IPS DF 6.9 (cell line): ENCODE measurements around the gene PAX8.

Experiments
- DNase-seq: peaks from one replicate; pipeline ENCODE4 v3.0.0-alpha.2; 2013; ENCODE audit warnings: low read depth, low spot score
- H3K27ac ChIP-seq: one replicate; pipeline ENCODE4 v1.5.1; 2013; ENCODE audit warnings: low read length, control low read depth
- H3K27me3 ChIP-seq: 2 replicates; pipeline ENCODE4 v1.6.1; 2013; ENCODE audit warnings: mild to moderate bottlenecking, low read length; ENCODE audit not compliant: control insufficient read depth, insufficient read depth
- H3K36me3 ChIP-seq: 2 replicates; pipeline ENCODE4 v1.6.1; 2013; ENCODE audit warnings: low read length; ENCODE audit not compliant: control insufficient read depth, insufficient read depth
- H3K4me1 ChIP-seq: 2 replicates; pipeline ENCODE4 v1.6.1; 2013; ENCODE audit warnings: low read length; ENCODE audit not compliant: control insufficient read depth, insufficient read depth
- H3K4me3 ChIP-seq: 2 replicates; pipeline ENCODE4 v1.5.1; 2013; ENCODE audit warnings: mild to moderate bottlenecking, low read length
- H3K9me3 ChIP-seq: 2 replicates; pipeline ENCODE4 v1.6.1; 2013; ENCODE audit warnings: low read length, inconsistent platforms; ENCODE audit not compliant: control insufficient read depth, insufficient read depth
- WGBS: extraction: QIAGEN DNeasy Blood & Tissue Kit; methylation state at CpG from one replicate; pipeline ENCODE4 v1.1.7; 2013; ENCODE audit warnings: mixed read lengths, missing lambda C conversion rate; ENCODE audit not compliant: insufficient read length, insufficient coverage; 5-methylcytosine and 5-hydroxymethylcytosine counted together

Gene PAX8

GRCh38 chr2:113268621-113269360, 9.9 kb downstream of the PAX8 start:
- DNase-seq, result no peak
- Histone ChIP-seq H3K36me3 (no peaks in the 10 kb centered on the region), H3K27ac (no peak overlapping the region), H3K27me3 (peaks cover 20% of the 10 kb centered on the region; the same call in 1 of the 2 replicates), H3K4me3 (no peak overlapping the region; the same call in 1 of the 2 replicates), H3K4me1 (no peaks in the 10 kb centered on the region), H3K9me3 (no peaks in the 10 kb centered on the region)
- WGBS, result no CpG with 5 or more reads among the region's 4 CpGs

GRCh38 chr2:113266431-113266830, 12.3 kb downstream of the PAX8 start:
- H3K4me1 ChIP-seq, result no peaks in the 10 kb centered on the region
- DNase-seq, result no peak
- no peaks in the 10 kb centered on the region for H3K9me3 ChIP-seq
- H3K36me3 ChIP-seq, result no peaks in the 10 kb centered on the region
- no CpG with 5 or more reads among the region's 7 CpGs for WGBS
- no peak overlapping the region for H3K27ac ChIP-seq
- no peak overlapping the region for H3K4me3 ChIP-seq
- peaks cover 8% of the 10 kb centered on the region; the same call in 1 of the 2 replicates for H3K27me3 ChIP-seq

- H3K27me3 ChIP-seq, result no peaks in the 10 kb centered on the region; the same call in 1 of the 2 replicates
- no peak for DNase-seq
- H3K9me3 ChIP-seq, result no peaks in the 10 kb centered on the region
- no CpG with 5 or more reads among the region's 9 CpGs for WGBS
- H3K27ac ChIP-seq, result no peak overlapping the region
- no peaks in the 10 kb centered on the region for H3K36me3 ChIP-seq
- no peaks in the 10 kb centered on the region for H3K4me1 ChIP-seq
- H3K4me3 ChIP-seq, result no peak overlapping the region
Measured at GRCh38 chr2:113264713-113265403, 13.9 kb downstream of the PAX8 start.

GRCh38 chr2:113263546-113263945, 15.2 kb downstream of the PAX8 start:
- no peak overlapping the region for H3K27ac ChIP-seq
- no CpG with 5 or more reads among the region's 1 CpG for WGBS
- no peaks in the 10 kb centered on the region for H3K4me1 ChIP-seq
- H3K9me3 ChIP-seq, result no peaks in the 10 kb centered on the region
- no peaks in the 10 kb centered on the region; the same call in 1 of the 2 replicates for H3K27me3 ChIP-seq
- no peaks in the 10 kb centered on the region for H3K36me3 ChIP-seq
- H3K4me3 ChIP-seq, result no peak overlapping the region
- DNase-seq, result no peak

- WGBS, result no CpG with 5 or more reads among the region's 6 CpGs
- no peak overlapping the region for H3K4me3 ChIP-seq
- H3K36me3 ChIP-seq, result no peaks in the 10 kb centered on the region
- H3K4me1 ChIP-seq, result no peaks in the 10 kb centered on the region
- no peak for DNase-seq
- no peaks in the 10 kb centered on the region for H3K9me3 ChIP-seq
- no peaks in the 10 kb centered on the region; the same call in 1 of the 2 replicates for H3K27me3 ChIP-seq
- H3K27ac ChIP-seq, result no peak overlapping the region
Measured at GRCh38 chr2:113260991-113261390, 17.7 kb downstream of the PAX8 start.

- no peaks in the 10 kb centered on the region for H3K4me1 ChIP-seq
- no peaks in the 10 kb centered on the region for H3K27me3 ChIP-seq
- DNase-seq, result no peak
- no CpG with 5 or more reads among the region's 6 CpGs for WGBS
- H3K36me3 ChIP-seq, result no peaks in the 10 kb centered on the region
- H3K4me3 ChIP-seq, result no peak overlapping the region
- no peak overlapping the region for H3K27ac ChIP-seq
- H3K9me3 ChIP-seq, result no peaks in the 10 kb centered on the region
Measured at GRCh38 chr2:113258471-113259147, 20.1 kb downstream of the PAX8 start.

GRCh38 chr2:113257516-113258264, 21.0 kb downstream of the PAX8 start:
- no peak overlapping the region for H3K27ac ChIP-seq
- H3K9me3 ChIP-seq, result no peaks in the 10 kb centered on the region
- DNase-seq, result no peak
- no peaks in the 10 kb centered on the region for H3K4me1 ChIP-seq
- no peak overlapping the region for H3K4me3 ChIP-seq
- no peaks in the 10 kb centered on the region for H3K27me3 ChIP-seq
- no peaks in the 10 kb centered on the region for H3K36me3 ChIP-seq
- no CpG with 5 or more reads among the region's 7 CpGs for WGBS

- no peaks in the 10 kb centered on the region for H3K4me1 ChIP-seq
- no peaks in the 10 kb centered on the region for H3K27me3 ChIP-seq
- H3K36me3 ChIP-seq, result no peaks in the 10 kb centered on the region
- H3K4me3 ChIP-seq, result no peak overlapping the region
- no CpG with 5 or more reads among the region's 4 CpGs for WGBS
- no peaks in the 10 kb centered on the region for H3K9me3 ChIP-seq
- DNase-seq, result no peak
- no peak overlapping the region for H3K27ac ChIP-seq
Measured at GRCh38 chr2:113255140-113256070, 23.3 kb downstream of the PAX8 start.

GRCh38 chr2:113253453-113253852, 25.3 kb downstream of the PAX8 start:
- Histone ChIP-seq H3K27ac (no peak overlapping the region), H3K4me1 (no peaks in the 10 kb centered on the region), H3K9me3 (no peaks in the 10 kb centered on the region), H3K27me3 (no peaks in the 10 kb centered on the region), H3K36me3 (no peaks in the 10 kb centered on the region), H3K4me3 (no peak overlapping the region)
- WGBS, result no CpG with 5 or more reads among the region's 4 CpGs
- no peak for DNase-seq
